HG02571 (cell line): ENCODE data around the gene WBP11.

ENCODE experiments used
- ATAC-seq: cut with Tn5 transposase; IDR thresholded peaks from one replicate; pipeline ENCODE4 v1.9.1; 2021; ENCODE audit warnings: mild to moderate bottlenecking, moderate library complexity; ENCODE audit not compliant: unreplicated experiment

WBP11 gene

GRCh38 chr12:14825256-14825655, 22.0 kb upstream of the WBP11 start:
- ATAC-seq = no peak

DNA sequence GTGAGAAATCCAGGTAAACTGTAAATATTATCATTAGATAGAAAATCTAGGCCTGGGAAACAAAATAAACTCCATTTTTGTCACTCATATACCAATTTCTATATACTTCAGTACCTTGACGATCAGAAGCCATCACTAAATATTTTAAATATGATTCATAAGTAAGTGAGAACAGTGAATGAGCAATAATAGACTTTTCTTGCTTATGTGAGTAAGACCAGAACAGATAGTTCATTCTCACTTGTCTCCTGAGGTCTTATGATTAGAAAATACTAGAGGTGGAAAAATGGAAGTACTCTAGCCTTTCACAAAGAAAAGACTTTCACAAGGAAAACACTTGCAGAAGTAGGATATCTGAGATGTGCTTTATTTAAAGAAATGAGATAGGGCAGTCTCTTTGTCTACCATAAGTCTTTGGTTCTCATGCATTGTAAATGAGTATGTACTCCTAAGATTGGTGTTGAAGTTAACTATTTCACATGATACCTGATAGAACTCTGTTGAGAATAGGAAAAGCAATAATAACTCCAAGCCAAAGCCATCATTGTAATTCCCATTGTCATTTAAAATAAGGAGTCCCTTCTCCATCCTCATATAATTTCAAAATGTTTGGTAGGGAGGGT, 20.8 kb upstream of the WBP11 start:
- no peak for ATAC-seq

DNA sequence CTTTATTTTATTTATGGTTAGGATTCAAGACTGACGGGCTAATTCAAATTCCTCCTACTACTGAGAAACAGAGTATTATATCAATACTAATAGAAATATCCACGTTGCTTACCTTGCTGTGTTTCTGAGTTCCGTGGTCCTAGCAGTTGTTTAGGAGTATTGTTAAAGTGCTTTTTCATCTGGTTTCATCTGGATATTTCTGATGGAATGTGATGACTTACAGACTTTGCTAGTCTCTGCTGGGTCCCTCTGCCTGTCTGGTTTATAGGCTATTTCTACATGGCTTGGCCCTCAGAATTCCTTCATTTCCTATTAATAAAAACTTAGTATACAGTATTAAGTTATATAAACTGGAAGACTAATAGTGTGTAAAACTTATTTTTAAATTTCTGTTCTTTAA, 10.7 kb upstream of the WBP11 start, which contains the start of gene SMCO3:
Gene SMCO3, minus strand, starts transcription at position 169 of the 400 bp plus-strand sequence. CDS start 7,502 bp downstream, outside the sequence.
- ATAC-seq = no peak

GRCh38 chr12:14811486-14811885, 8.2 kb upstream of the WBP11 start:
- no peak for ATAC-seq

- ATAC-seq = no peak
These were observed 7.7 kb upstream of the WBP11 start for GRCh38 chr12:14810953-14811483.

DNA sequence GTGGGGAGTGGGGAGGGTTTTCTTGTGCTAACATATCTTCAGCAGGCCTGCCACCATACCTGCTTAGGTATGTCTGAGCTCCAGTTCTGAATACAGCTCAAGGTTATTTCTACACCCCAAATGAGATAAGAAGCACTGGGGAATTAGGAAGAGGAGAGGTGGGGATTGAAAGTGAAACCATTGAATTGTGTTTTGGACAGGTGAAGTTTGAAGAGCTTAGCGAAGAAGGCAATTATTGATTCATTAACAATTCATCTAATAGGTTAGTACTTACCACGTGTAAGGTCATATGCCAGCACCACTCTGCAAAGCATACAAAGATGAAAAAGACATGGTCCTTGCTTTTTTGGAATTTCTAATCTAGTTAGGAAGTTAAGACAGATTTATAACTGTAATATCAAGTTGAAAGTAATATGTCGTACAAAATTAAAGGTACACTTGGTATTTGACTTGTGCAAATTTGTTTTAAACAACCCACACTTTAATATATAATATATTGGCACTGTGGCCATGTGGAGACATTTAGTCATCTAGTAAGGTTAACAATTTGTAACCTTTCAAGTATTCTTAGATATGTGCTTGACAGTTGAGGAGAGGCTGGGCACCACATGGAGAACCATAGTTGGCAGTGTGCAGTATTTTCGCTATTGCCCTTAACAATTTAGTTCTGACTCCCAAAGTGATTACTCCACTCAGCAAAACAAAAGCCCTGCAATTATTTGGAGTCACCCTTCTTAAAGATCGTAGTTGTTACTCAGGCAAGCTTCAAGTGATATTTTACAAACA, 7.1 kb upstream of the WBP11 start:
- no peak for ATAC-seq

- peak; percentile 7 for ATAC-seq
These were observed 517 bp upstream of the WBP11 start for GRCh38 chr12:14803830-14804160.

DNA sequence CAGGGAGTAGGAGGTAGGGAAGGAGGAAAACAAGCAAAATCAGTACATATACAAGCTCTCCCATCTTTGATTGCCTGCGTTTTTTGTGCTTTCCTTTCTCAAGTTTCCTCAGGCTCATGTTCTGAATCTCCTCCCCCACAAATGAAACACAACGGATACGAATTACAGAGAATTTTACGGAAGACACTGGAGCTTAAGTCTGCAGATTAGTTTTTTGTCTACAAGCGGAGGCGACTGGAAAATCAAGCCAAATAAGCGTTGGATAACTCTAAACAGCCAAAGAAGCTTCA, 612 bp downstream of the WBP11 start:
- no peak for ATAC-seq

- no peak for ATAC-seq
These were observed 1.0 kb downstream of the WBP11 start for GRCh38 chr12:14802247-14802646.

DNA sequence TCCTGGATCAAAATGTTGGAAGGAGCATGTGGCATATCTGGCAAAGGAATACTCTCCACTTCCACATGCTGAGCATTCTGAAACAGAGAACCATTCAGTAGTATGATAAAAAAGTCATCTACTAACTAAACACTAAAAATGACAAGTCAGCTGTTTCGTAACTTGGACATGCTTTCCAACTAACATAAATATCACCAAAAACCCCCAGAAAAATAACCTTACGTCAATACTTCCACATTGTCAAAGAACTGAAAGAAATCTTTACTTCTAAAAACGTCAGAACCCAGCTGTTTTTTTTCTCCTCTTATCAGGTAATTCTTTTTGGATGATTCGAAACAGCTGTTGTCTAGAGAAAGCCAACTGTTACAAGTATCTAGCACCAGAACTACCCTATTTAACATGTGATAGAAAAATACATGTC, 8.2 kb downstream of the WBP11 start:
- no peak for ATAC-seq

DNA sequence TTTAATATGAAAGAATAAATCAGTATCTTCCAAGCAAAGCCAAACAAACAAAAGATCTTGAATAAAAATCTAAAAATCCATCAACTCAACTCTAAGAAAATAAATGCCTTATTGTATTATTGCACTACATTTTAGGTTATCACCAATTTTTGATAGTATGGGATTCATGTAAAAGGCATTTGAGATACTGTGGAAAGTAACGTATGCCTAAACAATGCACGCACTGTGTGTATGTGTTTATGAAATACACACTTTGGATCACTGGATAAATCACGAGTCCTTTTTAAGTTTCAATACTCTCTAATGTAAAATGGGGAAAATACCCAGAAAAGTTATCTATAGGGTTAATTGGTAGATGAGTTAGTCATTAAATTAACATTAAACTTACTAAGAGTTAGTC, 17.7 kb downstream of the WBP11 start:
- ATAC-seq = no peak

DNA sequence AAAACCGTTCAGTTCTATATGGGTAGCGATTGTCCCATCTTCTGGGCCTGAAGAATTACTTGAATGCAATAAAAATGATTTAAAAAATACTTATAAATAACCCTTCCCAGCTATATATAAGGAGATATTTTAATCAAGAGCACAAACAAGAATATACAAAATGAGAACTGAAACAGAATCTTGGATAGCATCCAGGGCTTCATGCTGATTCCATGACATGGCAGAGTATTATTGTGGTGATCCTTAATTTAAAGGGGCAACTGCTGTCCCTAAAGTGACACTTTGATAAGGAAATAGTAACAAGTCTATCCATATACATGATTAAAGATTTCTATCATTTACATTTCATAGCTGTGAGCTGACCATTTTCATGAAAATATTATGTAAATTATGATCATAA, 18.8 kb downstream of the WBP11 start:
- no peak for ATAC-seq

DNA sequence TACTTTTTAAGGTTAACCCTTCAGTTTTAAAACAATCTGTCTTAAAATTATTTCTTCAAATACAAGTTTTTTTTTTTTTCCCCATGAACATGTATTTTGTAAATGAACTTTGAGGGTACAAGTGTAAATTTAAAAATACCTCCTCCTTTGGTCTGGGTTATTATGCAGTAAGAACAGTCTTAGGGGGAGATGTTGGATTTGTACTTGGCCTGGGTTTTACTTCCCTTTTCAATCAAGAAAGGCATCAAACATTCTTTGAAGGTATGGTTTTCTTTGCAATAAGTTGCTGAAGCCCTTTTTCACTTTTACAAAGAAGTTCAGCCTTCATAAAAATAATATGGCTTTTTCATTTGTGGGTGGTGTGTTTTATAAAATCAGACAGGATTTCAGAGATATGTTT, 20.5 kb downstream of the WBP11 start:
- ATAC-seq = no peak

GRCh38 chr12:14781563-14781962, 21.7 kb downstream of the WBP11 start:
- no peak for ATAC-seq

DNA sequence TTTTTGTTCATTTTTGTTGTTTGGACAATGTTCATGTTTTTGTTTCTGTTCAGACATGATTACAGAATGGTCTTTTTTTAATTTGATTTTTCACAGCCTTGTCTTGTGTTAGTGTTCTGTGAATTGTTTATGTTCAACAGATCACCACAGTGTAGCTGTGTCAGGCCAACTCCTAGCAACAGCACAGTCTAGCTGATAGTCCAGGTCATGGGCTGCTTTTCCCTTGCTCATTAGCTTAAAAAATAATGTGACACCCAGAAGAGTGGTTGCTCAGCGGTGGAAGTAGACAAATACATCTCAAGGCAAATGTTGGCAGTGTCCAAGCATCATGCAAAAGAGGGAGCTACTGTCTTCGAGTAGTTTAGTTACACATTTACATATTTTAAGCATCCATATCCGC, 22.4 kb downstream of the WBP11 start:
- ATAC-seq = no peak

DNA sequence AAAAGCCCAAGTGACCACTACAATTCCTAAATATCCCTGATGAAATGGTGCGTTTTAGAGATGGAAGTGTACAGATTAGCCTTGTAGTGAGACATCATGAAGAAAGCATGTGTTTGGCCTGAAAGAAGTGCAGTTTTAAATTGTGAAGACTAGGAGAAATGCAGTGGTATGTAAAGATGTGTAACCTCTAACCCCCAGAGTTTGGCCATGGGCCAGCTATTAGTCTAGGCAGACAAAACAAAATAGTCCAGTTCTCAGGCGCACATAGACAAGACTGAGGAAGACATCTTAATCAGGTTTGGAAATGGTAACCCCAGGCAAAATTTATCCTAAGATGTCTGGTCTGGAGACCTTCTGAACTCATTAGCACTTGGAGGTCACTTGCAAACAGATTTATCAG, 23.4 kb downstream of the WBP11 start:
- no peak for ATAC-seq

DNA sequence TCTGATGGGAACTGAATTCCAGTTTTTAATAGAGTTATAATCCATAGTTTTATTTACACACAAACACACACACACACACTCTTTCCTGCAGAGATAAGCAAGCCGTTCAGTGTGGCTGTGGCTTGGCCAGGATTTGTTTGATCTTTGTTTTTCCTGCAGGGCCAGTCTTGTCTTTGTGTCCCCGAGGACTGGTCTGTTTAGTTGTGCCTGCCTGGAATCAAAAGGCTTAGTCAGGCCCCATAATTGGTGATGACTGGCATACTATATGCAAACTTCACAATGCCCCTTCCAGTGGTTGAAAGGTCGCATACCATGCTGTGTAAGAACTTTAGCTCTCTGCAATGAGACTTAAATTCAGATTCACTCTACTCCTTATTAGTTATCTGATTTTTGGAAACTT, 26.0 kb downstream of the WBP11 start:
- ATAC-seq = no peak

DNA sequence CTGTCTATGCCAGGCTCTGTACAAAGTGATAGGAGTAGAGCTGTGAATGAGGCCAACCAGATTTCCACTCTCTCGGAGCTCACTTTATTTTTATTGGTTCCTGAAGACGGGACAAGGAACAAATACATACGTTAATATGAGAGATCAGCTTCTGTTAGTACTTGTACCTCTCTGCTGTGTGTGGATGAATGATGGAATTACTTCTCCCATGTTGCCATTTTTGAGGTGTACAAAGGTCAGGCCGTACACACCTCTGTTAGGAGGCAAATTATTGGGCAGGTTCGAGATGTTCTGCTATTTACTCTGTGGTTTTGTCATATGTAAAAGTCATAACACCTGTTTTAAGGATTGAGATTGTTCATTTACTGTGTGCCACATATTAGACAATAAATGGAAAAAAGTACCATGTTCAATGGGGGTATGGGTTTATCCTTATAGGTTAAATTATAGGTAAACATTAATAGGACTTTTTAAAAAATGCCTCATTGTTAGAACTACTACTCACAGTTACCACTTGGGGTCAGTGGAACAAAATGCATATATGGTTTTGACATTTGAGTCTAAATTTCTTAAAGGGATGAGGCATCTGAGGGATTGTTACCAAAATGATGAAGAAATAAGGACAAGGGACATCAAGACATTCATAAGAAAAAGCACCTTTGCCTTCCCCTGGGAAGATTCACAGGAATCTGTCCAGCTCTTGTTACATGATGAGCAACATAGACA, 26.9 kb downstream of the WBP11 start:
- no peak for ATAC-seq

DNA sequence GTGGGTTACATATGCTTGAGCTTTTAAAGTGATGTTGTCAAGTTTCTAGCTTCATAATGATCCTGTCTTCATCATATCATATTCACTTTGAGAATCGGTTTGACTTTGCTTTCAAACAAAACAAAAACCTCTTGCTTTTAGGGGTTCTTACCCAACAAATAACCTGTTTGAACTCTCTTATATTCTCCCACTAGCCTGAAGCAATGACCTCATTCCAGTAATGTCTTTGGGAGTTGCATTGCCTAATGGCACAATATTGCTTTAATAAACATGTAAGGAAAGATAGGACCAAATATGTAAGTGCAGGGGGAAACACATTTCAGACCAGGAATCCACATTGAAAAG, 27.7 kb downstream of the WBP11 start:
- ATAC-seq = no peak

DNA sequence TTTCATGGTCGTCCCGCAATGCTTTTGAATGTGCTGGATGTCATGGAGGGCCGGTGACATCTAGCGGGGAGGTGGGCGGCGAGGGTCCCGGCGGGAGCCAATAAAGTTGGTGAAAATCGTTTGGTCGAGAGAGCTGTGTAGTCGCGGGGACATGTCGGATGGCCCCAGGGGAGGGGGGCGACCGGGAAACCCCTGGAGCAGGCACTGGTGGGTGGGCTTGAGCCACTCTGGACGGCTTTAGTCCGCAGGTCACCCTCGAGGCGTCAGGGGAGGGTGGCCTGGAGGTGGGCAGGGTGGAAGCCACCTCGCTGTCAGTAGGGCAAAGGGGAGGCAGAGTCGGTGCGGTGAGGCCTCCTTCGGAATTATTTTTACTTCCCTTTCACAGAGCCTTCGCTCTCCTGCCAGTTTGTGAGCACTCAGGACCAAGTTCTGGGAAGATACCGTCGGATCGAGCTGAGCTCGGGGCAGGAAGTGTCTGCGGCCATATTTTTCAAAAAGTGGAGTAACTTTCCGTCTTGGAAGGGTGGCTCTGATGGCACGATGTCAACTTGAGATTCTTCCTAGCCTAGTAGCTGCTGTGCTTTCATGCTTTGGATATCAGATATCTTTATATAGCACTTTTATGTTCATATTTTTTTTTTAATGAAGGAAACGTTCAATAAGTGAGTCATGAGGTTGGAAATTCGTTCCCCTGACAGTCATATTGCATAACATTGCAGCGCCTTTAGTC, 28.2 kb downstream of the WBP11 start:
- ATAC-seq = no peak
